NCI-H146 (cell line): ENCODE data around the gene ITM2C.

Experiments used
- DNase-seq: peaks from one replicate; lab custom pipeline; 2025; lab: John Stamatoyannopoulos, UW

ITM2C gene

GRCh38 chr2:230873661-230874401 lies 9.1 kb downstream of the ITM2C start:
- DNase-seq, result no peak

GRCh38 chr2:230874456-230874855 lies 9.7 kb downstream of the ITM2C start:
- no peak for DNase-seq

GRCh38 chr2:230874876-230875275 lies 10.1 kb downstream of the ITM2C start:
- DNase-seq, result no peak

GRCh38 chr2:230875347-230876315 lies 10.9 kb downstream of the ITM2C start:
- no peak for DNase-seq

- DNase-seq, result no peak
Measured at GRCh38 chr2:230877116-230877758, 12.5 kb downstream of the ITM2C start.

- DNase-seq, result no peak
Measured at GRCh38 chr2:230877759-230878598, 13.2 kb downstream of the ITM2C start.

- no peak for DNase-seq
Measured at GRCh38 chr2:230878599-230879188, 14.0 kb downstream of the ITM2C start.

- DNase-seq, result no peak
Measured at GRCh38 chr2:230879271-230879882, 14.6 kb downstream of the ITM2C start.

- no peak for DNase-seq
Measured at GRCh38 chr2:230879891-230880290, 15.1 kb downstream of the ITM2C start.

GRCh38 chr2:230881840-230882239 lies 17.1 kb downstream of the ITM2C start:
- no peak for DNase-seq

GRCh38 chr2:230885463-230886130 lies 20.9 kb downstream of the ITM2C start:
- DNase-seq, result peak; percentile 31

- DNase-seq, result no peak
Measured at GRCh38 chr2:230886206-230886605, 21.5 kb downstream of the ITM2C start.

GRCh38 chr2:230886671-230887071 lies 21.9 kb downstream of the ITM2C start:
- no peak for DNase-seq

GRCh38 chr2:230887342-230887741 lies 22.6 kb downstream of the ITM2C start:
- no peak for DNase-seq

GRCh38 chr2:230888824-230889400 lies 24.2 kb downstream of the ITM2C start:
- DNase-seq, result no peak

- DNase-seq, result no peak
Measured at GRCh38 chr2:230889911-230890601, 25.3 kb downstream of the ITM2C start.

GRCh38 chr2:230890646-230891045 lies 25.9 kb downstream of the ITM2C start:
- no peak for DNase-seq

GRCh38 chr2:230891064-230891463 lies 26.3 kb downstream of the ITM2C start:
- no peak for DNase-seq

- DNase-seq, result no peak
Measured at GRCh38 chr2:230891509-230891908, 26.8 kb downstream of the ITM2C start.
